H9 (cell line): ENCODE measurements around the gene ROPN1L. TPM values are rescaled to one million over a fixed set of nuclear protein-coding genes. Genes with fewer than 3 reads are reported as not detected.

ENCODE experiments used
- DNase-seq: peaks from one replicate; pipeline ENCODE4 v3.0.0-alpha.2; 2017
- H2AFZ ChIP-seq: one replicate; pipeline ENCODE4 v1.6.1; 2013; ENCODE audit warnings: mild to moderate bottlenecking, low read length, control low read depth, moderate library complexity
- H2AK5ac ChIP-seq: 2 replicates; pipeline ENCODE4 v1.6.1; 2013; ENCODE audit warnings: low read length, control low read depth, mixed read lengths; ENCODE audit not compliant: insufficient read length
- H2BK120ac ChIP-seq: one replicate; pipeline ENCODE4 v1.6.1; 2013; ENCODE audit warnings: low read depth, mild to moderate bottlenecking, low read length, control low read depth, inconsistent platforms; ENCODE audit not compliant: poor library complexity, severe bottlenecking
- H2BK12ac ChIP-seq: 2 replicates; pipeline ENCODE4 v1.6.1; 2013; ENCODE audit warnings: low read length, control low read depth, mixed read lengths, low read depth; ENCODE audit not compliant: insufficient read length
- H2BK15ac ChIP-seq: 2 replicates; pipeline ENCODE4 v1.6.1; 2013; ENCODE audit warnings: low read depth, low read length, control low read depth
- H2BK20ac ChIP-seq: one replicate; pipeline ENCODE4 v1.6.1; 2013; ENCODE audit warnings: low read depth, mild to moderate bottlenecking, low read length, control low read depth, inconsistent platforms; ENCODE audit not compliant: poor library complexity, severe bottlenecking
- H2BK5ac ChIP-seq: 2 replicates; pipeline ENCODE4 v1.6.1; 2013; ENCODE audit warnings: low read length, control low read depth, mixed read lengths; ENCODE audit not compliant: insufficient read length
- H3K14ac ChIP-seq: 2 replicates; pipeline ENCODE4 v1.6.1; 2013; ENCODE audit warnings: low read length, control low read depth; ENCODE audit not compliant: insufficient read depth
- H3K18ac ChIP-seq: 2 replicates; pipeline ENCODE4 v1.6.1; 2013; ENCODE audit warnings: low read depth, mild to moderate bottlenecking, mixed read lengths, low read length, control low read depth; ENCODE audit not compliant: insufficient read length
- H3K23ac ChIP-seq: 2 replicates; pipeline ENCODE4 v1.6.1; 2013; ENCODE audit warnings: low read length, control low read depth, mixed read lengths, low read depth; ENCODE audit not compliant: insufficient read length
- H3K23me2 ChIP-seq: 2 replicates; pipeline ENCODE4 v1.6.1; 2013; ENCODE audit warnings: low read depth, mild to moderate bottlenecking, mixed read lengths, low read length, control low read depth; ENCODE audit not compliant: insufficient read length, poor library complexity, severe bottlenecking
- H3K27ac ChIP-seq: 2 replicates; pipeline ENCODE4 v1.5.1; 2013; ENCODE audit warnings: low read length, control low read depth, mixed read lengths, low read depth; ENCODE audit not compliant: insufficient read length
- H3K27me3 ChIP-seq: 2 replicates; pipeline ENCODE4 v1.6.1; 2013; ENCODE audit warnings: low read length, control low read depth, inconsistent platforms; ENCODE audit not compliant: insufficient read depth
- H3K4ac ChIP-seq: 2 replicates; pipeline ENCODE4 v1.6.1; 2013; ENCODE audit warnings: low read depth, mild to moderate bottlenecking, control low read depth, inconsistent platforms, low read length, moderate library complexity
- H3K4me1 ChIP-seq: 2 replicates; pipeline ENCODE4 v1.6.1; 2013; ENCODE audit warnings: low read length, control low read depth, inconsistent platforms; ENCODE audit not compliant: insufficient read depth
- H3K4me2 ChIP-seq: 2 replicates; pipeline ENCODE4 v1.6.1; 2013; ENCODE audit warnings: low read length, control low read depth, mixed read lengths; ENCODE audit not compliant: insufficient read length, insufficient read depth
- H3K56ac ChIP-seq: 2 replicates; pipeline ENCODE4 v1.6.1; 2013; ENCODE audit warnings: low read depth, mild to moderate bottlenecking, mixed read lengths, low read length, control low read depth; ENCODE audit not compliant: insufficient read length
- H3K79me1 ChIP-seq: 2 replicates; pipeline ENCODE4 v1.6.1; 2013; ENCODE audit warnings: low read depth, mild to moderate bottlenecking, moderate library complexity, low read length, control low read depth, inconsistent platforms; ENCODE audit not compliant: insufficient read depth, poor library complexity, severe bottlenecking
- H3K79me2 ChIP-seq: 2 replicates; pipeline ENCODE4 v1.6.1; 2013; ENCODE audit warnings: low read length, control low read depth, inconsistent platforms; ENCODE audit not compliant: insufficient read depth
- H3K9ac ChIP-seq: 2 replicates; pipeline ENCODE4 v1.6.1; 2013; ENCODE audit warnings: low read length, control low read depth, mixed read lengths; ENCODE audit not compliant: insufficient read length; ENCODE audit errors: extremely low read depth
- H3K9me3 ChIP-seq: one replicate; pipeline ENCODE4 v1.6.1; 2013; ENCODE audit warnings: low read depth, low read length, inconsistent platforms; ENCODE audit not compliant: control insufficient read depth
- H3T11ph ChIP-seq: one replicate; pipeline ENCODE4 v1.6.1; 2013; ENCODE audit warnings: mild to moderate bottlenecking, low read length, control low read depth, inconsistent platforms
- H4K20me1 ChIP-seq: one replicate; pipeline ENCODE4 v1.6.1; 2013; ENCODE audit not compliant: control insufficient read depth, insufficient read length, insufficient read depth
- H4K5ac ChIP-seq: 2 replicates; pipeline ENCODE4 v1.6.1; 2013; ENCODE audit warnings: low read depth, mild to moderate bottlenecking, mixed read lengths, low read length, control low read depth; ENCODE audit not compliant: insufficient read length
- H4K8ac ChIP-seq: replicated peaks from 2 replicates; pipeline ENCODE4 v1.6.1; 2013; ENCODE audit warnings: low read length, control low read depth, mixed read lengths, low read depth; ENCODE audit not compliant: insufficient read length
- H4K91ac ChIP-seq: 2 replicates; pipeline ENCODE4 v1.6.1; 2013; ENCODE audit warnings: low read depth, mild to moderate bottlenecking, moderate library complexity, mixed read lengths, low read length, control low read depth; ENCODE audit not compliant: insufficient read length
- H3K27ac Mint-ChIP-seq, 3 experiments: 2 replicates in 2 of 3; 3 replicates in 1 of 3; pipeline ENCODE4 v1.8.0; 2020 to 2021; ENCODE audit warnings: mixed read lengths in 3 of 3, mild to moderate bottlenecking in 1 of 3, moderate library complexity in 1 of 3
- H3K27me3 Mint-ChIP-seq: 2 replicates; pipeline ENCODE4 v1.8.0; 2021; ENCODE audit warnings: low read depth, mild to moderate bottlenecking, moderate library complexity, mixed read lengths
- H3K36me3 Mint-ChIP-seq, 3 experiments: 2 replicates in 2 of 3; 3 replicates in 1 of 3; pipeline ENCODE4 v1.8.0; 2020 to 2021; ENCODE audit warnings: low read depth in 3 of 3, mixed read lengths in 3 of 3; ENCODE audit not compliant: insufficient read depth in 1 of 3
- H3K4me1 Mint-ChIP-seq, 2 experiments: 2 replicates each; pipeline ENCODE4 v1.8.0; 2020; ENCODE audit warnings: mixed read lengths in 2 of 2
- H3K4me3 Mint-ChIP-seq, 2 experiments: 2 replicates in 1 of 2; 3 replicates in 1 of 2; pipeline ENCODE4 v1.8.0; 2020 to 2021; ENCODE audit warnings: mild to moderate bottlenecking in 2 of 2, mixed read lengths in 2 of 2, moderate library complexity in 1 of 2
- H3K9me3 Mint-ChIP-seq, 2 experiments: 2 replicates in 1 of 2; 3 replicates in 1 of 2; pipeline ENCODE4 v1.8.0; 2020; ENCODE audit warnings: mild to moderate bottlenecking in 2 of 2, mixed read lengths in 2 of 2, moderate library complexity in 1 of 2
- WGBS: extraction: QIAGEN DNeasy Blood & Tissue Kit; methylation state at CpG from one replicate; pipeline ENCODE4 v1.1.7; 2013; ENCODE audit warnings: missing lambda C conversion rate, low lambda C conversion rate, mixed read lengths; ENCODE audit not compliant: insufficient read length; ENCODE audit errors: extremely low coverage; 5-methylcytosine and 5-hydroxymethylcytosine counted together
- total RNA-seq: library from RNA; stranded (reverse); gene quantifications from 2 replicates; pipeline ENCODE4 v1.2.1, GENCODE V29; 2021
- TF ChIP-seq, protein P1 (sequence below): fragments of 200-600 bp; sonication (generic); conservative IDR thresholded peaks from 3 replicates; pipeline ENCODE4 v1.8.0; 2021; ENCODE audit warnings: antibody characterized with exemption, mild to moderate bottlenecking

The ROPN1L gene
- total RNA-seq, 1 experiment from 2014 or later, result 0.37 TPM

DNA sequence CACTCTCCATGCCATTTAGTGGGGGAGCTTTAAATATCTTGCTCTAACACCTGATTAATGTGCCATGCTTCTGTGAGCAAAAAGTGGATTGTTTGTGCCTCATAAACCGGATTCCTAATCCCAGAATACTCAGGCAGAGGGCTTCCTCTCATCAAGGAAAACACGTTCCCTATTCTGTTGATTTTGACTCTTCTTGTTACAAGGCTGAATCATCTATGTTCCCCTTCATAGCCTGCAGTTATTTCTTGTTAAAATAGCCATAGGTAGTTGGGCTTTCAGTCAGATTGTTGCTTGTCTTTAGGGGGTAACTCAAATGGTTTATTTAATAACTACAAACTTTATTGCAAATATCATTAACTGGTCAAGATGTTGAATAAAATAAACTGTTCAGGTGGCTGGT lies 26.6 kb downstream of the ROPN1L start:
- no peaks in the 10 kb centered on the region; a peak in 1 of 7 replicates for H3K36me3 Mint-ChIP-seq
- Histone ChIP-seq H3K4me2 (no peak overlapping the region), H3K14ac (no peak overlapping the region)

More for the DNA sequence above, 26.6 kb downstream of the ROPN1L start:
- no peak overlapping the region for H2BK15ac ChIP-seq
- peaks cover 2% of the 10 kb centered on the region; the same call in 1 of the 2 replicates for H3K4me1 ChIP-seq
- Mint-ChIP-seq H3K9me3 (no peaks in the 10 kb centered on the region; a peak in 1 of 5 replicates), H3K27me3 (peaks cover 20% of the 10 kb centered on the region), H3K4me1 (peaks cover 17 to 21% of the 10 kb centered on the region in 2 experiments), H3K4me3 (no peak overlapping the region), H3K27ac (no peak overlapping the region)
- H2BK5ac ChIP-seq, result no peak overlapping the region
- H2AFZ ChIP-seq, result no peak overlapping the region
- no peaks in the 10 kb centered on the region for H4K20me1 ChIP-seq
- DNase-seq, result no peak
- no peak overlapping the region for H2BK120ac ChIP-seq
- no peak overlapping the region for H3K9ac ChIP-seq
- H4K8ac ChIP-seq, result no peak overlapping the region
- no peak overlapping the region for H3K27ac ChIP-seq
- no peak overlapping the region for H3K18ac ChIP-seq
- H4K91ac ChIP-seq, result no peak overlapping the region
- no peak overlapping the region for H2BK12ac ChIP-seq
- no peaks in the 10 kb centered on the region for H3K79me2 ChIP-seq
- no peak overlapping the region for H2AK5ac ChIP-seq
- no peaks in the 10 kb centered on the region for H3K27me3 ChIP-seq
- no peak overlapping the region for H3T11ph ChIP-seq
- no peak overlapping the region for H3K56ac ChIP-seq
- no CpG with 5 or more reads among the region's 2 CpGs for WGBS
- no peak overlapping the region for H4K5ac ChIP-seq
- TF ChIP-seq, protein P1, sequence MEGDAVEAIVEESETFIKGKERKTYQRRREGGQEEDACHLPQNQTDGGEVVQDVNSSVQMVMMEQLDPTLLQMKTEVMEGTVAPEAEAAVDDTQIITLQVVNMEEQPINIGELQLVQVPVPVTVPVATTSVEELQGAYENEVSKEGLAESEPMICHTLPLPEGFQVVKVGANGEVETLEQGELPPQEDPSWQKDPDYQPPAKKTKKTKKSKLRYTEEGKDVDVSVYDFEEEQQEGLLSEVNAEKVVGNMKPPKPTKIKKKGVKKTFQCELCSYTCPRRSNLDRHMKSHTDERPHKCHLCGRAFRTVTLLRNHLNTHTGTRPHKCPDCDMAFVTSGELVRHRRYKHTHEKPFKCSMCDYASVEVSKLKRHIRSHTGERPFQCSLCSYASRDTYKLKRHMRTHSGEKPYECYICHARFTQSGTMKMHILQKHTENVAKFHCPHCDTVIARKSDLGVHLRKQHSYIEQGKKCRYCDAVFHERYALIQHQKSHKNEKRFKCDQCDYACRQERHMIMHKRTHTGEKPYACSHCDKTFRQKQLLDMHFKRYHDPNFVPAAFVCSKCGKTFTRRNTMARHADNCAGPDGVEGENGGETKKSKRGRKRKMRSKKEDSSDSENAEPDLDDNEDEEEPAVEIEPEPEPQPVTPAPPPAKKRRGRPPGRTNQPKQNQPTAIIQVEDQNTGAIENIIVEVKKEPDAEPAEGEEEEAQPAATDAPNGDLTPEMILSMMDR, result no peak
- no peak overlapping the region for H3K4ac ChIP-seq
- no peaks in the 10 kb centered on the region for H3K9me3 ChIP-seq
- H3K79me1 ChIP-seq, result no peaks in the 10 kb centered on the region
- no peaks in the 10 kb centered on the region for H3K23me2 ChIP-seq
- no peak overlapping the region for H3K23ac ChIP-seq
- no peak overlapping the region for H2BK20ac ChIP-seq
